DMS153 treated with DMSO at 0.1 percent for 48 hours (cell line): Measurements from ENCODE around the gene GRIN2B.
A peak's percentile ranks its signal among the peaks of the same experiment; 100 is the strongest.

ENCODE experiments used
- DNase-seq: peaks from one replicate; lab custom pipeline; 2025; ENCODE audit not compliant: unreplicated experiment; lab: John Stamatoyannopoulos, UW

Gene GRIN2B

DNA sequence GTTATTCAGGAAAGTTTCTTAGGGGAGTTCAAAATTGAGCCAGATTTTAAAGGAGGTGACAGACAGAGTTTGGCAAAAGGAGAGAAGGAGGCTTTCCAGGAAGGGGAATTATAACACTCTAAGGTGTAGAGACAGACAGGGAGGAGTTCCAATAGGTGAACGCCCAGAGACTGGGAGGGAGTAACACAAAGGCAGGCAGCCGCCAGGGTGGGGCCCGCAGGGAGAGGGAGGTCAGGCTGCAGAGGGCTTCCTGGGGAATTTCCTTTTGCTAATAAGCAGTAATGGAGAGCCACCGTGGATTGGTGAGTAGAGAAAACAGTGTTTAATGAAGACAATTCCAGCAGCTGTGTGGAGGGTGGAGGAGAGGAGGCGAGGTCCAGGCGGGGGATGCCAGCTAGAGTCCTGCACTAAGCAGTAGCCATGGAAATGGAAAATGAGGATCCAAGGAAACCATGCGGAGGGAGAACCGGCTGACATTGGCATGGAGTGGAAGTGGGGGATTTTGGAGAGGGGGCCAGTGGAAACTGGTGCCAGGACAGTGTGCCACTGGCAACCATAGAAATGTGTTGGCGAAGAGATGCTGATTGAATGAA, 22.2 kb downstream of the GRIN2B start:
- DNase-seq: no peak

DNA sequence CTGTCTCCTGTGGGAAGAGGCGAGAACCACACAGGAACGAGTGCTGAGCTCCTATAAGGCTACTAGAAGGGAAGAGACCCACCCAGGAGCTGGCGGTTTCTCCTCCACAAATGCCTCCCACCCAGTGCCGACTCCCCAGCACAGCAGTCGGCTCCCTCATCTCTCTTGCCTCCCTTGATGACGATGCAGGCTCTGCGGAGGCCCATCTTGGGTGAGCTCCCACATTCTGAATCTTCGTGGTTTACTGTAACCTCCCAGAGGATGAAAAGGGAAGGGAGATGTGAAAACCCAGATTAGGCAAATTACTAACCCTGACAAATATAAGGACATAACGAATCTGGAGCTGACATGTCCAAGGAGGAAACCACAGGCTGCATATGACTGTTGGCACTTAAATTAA, 23.8 kb downstream of the GRIN2B start:
- DNase-seq: no peak

DNA sequence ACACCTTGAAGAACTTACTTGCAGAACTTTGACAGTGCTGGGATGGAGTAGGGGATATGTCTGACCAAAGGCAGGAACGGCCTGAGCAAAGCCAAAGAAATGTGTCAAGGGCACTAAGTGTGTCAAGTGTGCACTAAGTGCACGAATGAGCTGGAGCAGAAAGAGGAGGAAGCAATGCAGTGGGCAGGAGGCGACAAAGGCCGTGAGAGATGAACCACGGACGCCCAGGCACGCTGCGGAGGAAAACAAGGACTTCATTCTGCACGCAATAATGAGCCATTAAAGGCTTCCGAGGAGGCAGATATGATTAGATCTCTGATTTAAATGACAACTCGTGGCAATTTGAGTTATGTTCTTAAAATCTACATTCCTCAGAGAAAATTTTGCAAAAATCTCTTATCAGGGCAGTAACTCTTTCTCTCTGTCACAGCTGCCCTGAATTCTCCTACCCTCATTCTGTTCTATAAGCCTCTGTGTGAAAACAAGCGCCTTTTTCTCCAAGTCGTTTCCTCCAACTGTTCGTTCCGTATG, 25.3 kb downstream of the GRIN2B start:
- DNase-seq: no peak

DNA sequence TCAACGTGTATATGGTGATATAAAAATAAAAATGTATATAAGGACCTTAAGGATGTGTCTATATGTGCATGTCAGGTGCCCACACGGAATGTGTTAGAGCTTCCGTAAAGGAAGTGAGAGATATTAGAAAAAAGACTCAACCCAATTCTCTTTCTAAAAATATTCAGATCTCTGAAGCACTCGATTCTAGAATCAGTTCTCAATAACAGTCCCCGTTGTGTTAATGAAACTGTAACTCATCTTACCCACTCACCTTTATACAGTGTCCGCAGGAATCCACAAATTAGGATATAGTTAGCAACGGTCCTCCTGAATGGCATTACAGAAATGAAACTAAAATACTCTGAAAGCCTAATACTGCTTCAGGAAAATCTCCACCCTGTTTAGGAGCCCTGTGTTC, 29.3 kb downstream of the GRIN2B start:
- DNase-seq: no peak

DNA sequence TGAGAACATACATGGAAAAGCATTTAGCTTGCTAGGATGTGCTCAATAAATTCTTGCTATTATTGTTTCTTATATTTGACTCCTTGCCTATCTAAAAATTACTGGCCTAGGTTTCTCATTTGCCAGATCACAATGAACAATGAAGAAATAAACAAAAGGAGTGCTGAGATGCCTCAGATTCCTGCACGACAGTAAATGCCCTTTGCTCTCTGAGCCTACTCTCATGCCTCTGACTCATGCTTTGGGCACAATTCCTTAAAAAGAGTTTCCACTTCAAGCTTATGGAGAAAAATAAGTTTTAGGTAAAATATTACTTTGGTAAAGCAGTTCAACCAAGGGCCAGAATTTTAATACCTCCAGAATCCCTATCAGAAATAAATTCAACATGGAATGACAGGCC, 30.9 kb downstream of the GRIN2B start:
- DNase-seq: no peak

DNA sequence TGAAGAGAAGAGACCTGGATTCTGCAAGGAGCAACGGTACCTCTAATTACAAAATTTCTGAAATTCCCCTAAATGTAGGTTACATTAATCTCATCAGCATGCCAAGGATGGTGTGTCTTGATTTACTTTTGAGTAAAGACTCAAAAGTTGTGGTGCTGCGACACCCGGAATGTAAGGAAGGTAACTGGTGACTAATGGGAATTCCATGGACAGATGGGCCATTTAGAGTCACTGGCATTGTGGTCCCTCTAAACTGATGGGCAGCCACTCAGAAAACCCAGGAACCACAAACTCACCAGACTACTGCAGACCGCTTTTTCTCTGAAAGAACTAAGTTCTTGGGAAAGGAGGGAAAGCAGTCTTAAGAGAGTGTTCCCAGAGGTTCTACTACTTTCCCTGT, 32.8 kb downstream of the GRIN2B start:
- DNase-seq: no peak

DNA sequence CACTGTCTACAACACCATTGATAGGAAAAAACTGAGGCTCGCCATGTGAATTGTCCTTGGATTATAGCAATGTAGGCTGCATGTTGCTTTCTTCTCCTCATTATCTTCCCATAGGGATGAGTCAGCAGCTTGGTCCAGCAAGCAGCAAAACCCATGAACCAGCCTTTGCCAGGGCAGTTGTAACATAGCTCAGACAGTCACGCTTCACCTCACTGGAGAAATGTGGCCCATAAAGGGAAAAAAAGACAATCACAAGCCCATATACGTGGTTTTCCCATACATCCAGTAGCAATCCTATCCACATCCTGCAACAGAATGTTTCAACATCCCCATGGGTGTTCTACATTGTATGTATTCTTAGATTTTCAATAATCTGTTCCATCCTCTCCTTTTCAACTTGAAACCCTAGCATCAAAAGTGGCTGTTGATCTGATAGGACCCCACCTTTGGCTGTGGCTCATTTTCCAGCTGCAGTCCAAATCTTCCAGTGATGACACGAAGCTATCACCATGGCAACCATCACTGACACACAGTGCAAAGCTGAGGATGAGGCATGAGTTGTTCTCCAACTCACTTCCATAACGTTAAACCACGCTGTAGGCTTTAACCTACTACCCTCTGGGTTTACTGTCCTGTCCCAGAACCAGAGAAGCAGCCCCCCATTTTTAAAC, 34.0 kb downstream of the GRIN2B start:
- no peak for DNase-seq

DNA sequence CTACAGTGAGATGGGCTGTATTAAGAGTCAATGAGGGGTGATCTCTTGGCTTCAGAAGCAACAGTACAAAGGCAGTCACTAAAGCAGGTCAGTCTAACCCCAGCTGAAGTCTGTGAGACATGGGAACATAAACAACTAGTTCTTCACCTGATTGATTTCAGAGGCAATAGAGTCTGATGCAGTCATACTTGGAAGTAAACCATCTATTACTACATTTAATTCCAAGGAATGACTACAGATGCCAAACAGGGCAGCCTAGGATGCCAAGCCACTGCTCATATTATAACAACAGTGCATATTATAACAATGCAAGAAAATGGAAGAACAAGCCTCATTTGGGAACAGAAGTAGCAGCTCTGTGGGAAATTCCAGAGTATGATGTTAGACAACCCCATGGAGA, 35.8 kb downstream of the GRIN2B start:
- no peak for DNase-seq

DNA sequence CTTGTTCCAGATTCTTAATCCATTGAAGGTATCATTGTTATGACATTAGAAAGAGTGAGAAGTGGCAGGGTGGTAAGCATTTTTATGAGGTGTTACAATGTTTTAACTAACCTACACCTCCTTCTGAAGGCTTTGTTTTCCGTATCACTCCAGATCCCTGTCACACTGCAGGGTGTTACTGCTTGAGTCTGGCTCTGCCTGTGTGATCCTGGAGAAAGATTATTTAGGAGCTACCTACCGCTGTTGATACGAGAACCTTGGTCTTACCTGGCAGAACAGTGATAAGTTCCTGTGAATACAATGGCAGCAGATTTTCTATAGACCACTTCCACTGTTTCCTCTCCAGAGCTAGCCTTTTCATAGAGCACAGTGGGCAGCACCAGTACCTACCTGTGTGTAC, 36.2 kb downstream of the GRIN2B start:
- no peak for DNase-seq

DNA sequence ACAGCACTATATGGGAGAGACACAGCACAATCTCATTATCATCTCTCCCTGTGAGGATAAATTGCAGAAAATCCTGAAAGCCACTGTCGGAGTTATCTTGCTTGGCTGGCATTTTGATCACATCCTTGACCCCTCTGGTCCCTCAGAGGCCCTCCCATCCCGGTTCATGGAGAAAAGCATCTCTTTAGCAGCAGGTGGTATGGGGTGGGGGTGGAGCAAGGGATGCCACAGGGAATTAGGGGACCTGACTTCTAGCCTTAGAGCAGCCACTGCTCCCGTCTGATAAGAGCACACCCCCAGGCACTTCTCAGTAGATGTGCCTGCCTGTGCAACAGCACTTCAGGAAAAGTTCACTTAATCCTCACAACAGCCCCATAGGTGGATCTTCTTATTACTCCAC, 38.6 kb downstream of the GRIN2B start:
- no peak for DNase-seq

DNA sequence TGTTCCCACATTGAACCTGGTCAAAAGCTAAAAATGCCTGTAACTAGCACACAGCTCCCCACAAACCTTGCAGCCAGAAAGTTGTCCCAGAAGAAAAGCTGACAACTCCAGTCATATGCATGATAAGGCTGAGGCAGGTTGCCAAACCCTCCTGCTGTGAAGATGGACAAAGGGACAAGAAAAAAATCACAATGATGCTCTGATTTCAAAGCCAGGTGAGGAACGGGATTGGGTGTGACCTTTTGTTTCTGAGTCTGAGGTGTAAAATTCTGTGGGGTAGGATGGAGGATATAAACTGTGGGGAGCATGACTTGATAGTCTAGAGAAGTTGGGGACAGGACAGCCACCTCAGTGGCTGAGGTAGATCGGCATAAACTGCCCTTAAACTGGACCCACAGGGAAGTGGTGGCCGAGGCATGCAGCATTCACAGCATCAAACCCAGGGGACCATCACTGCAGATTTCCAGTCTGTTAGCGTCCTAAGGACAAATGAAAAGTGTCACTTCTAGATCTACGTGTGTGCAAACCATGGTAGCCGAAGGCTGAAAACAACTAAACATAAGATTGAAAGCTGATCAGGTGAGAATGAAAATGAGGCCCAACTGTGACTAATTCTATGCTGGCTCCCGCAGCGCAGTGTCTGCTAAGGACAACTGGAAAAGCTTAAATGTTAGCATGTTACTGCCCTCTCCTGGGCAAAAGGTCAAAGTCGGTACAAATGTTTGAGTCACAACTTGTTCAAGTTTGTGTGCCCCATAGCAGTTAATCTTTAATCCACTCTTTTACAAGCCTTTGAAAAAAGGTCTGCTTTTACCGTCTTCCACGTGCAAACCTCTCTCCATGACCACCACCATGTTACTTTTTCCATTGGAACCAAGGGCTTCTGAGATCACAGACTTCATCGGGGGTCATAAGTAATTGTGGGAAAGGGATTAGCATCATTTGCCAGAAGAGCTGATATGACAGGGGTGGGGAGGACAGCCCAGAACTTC, 39.8 kb downstream of the GRIN2B start:
- peak; percentile 54 for DNase-seq

DNA sequence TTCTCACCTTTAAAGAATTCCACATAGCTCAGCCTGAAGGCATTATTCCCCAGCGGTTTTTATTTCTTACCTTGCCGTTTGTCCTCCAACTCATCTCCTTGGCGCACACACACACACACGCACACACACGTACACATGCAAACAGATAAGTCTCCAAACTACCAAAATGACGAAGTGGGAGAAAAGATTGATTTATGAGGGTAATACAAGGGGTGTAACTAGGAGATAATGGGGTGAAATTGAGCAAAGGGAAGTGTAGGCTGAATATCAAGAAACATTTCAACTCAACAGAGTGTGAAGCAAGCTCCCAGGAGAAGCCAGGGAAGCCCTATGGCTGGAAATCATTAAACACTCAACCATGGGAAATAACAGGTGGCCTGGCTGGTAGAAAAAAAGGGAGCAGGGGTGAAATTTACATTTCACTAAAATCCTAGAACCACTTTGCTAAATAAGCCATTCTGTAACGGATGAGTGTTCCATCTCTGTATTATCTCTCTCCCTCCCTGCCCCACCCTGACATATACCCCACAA, 41.0 kb downstream of the GRIN2B start:
- DNase-seq: no peak

DNA sequence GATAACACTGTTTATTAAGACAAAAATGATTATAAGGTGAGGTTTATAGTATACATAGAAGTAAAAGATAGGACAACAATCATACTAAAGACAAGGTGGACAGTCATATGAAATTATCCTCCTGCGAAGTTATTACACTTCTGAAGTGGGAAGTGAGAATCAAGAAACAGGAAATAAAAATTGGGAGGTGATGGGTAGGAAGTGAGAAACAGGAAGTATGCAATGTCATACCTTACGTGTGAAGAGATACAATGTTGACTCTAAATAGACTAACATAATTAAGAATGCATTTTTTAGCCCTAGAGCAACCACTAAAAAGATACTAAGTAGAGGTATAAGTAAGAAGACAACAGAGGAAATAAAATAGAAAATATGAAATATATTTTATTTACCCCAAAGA, 43.7 kb downstream of the GRIN2B start:
- DNase-seq: no peak

DNA sequence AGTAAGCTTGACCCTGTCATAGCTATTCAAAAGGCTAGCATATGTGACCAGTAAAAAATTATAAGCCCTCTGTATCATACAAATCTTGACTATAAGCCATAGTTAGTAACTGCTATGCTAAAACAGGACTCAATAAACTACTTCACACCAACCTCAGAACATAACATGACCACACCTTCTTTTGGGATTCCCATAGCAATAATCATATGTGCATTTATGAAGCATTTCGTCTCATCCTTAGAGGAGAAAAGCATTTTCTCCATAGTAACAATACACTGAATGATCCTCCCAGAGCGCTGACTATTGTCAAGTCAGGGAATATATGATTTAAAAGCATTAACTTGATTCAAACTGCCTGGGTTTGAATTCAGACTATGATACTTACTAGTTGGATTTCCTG, 46.2 kb downstream of the GRIN2B start:
- no peak for DNase-seq
